A549 (cell line): ENCODE measurements around the gene APBA1.

Experiments
- CEBPB ChIP-seq, 2 experiments: fragments of >200 bp in 1 of 2; sonication (Bioruptor Twin) in 1 of 2; formaldehyde crosslinking in 1 of 2; IDR thresholded peaks; 2 replicates each; pipeline ENCODE4 v1.6.1; 2012 to 2016
- KDM1A ChIP-seq: fragments of 200-600 bp; sonication (generic); IDR thresholded peaks from 2 replicates; pipeline ENCODE4 v1.6.1; 2016; ENCODE audit warnings: low read depth, mild to moderate bottlenecking
- POLR2A ChIP-seq: IDR thresholded peaks from 2 replicates; pipeline ENCODE4 v1.6.1; 2012; ENCODE audit warnings: mild to moderate bottlenecking, low read length
- RAD21 ChIP-seq, 2 experiments: fragments of >200 bp in 1 of 2; sonication (Bioruptor Twin) in 1 of 2; formaldehyde crosslinking in 1 of 2; IDR thresholded peaks in 1 of 2; conservative IDR thresholded peaks in 1 of 2; 2 replicates in 1 of 2; 3 replicates in 1 of 2; pipeline ENCODE4 v1.6.1; 2012 to 2018; ENCODE audit warnings: inconsistent platforms in 1 of 2
- TF ChIP-seq, protein P1 (sequence below): fragments of >200 bp; sonication (Bioruptor Twin); formaldehyde crosslinking; IDR thresholded peaks from 3 replicates; pipeline ENCODE4 v1.5.1; 2016

DNA sequence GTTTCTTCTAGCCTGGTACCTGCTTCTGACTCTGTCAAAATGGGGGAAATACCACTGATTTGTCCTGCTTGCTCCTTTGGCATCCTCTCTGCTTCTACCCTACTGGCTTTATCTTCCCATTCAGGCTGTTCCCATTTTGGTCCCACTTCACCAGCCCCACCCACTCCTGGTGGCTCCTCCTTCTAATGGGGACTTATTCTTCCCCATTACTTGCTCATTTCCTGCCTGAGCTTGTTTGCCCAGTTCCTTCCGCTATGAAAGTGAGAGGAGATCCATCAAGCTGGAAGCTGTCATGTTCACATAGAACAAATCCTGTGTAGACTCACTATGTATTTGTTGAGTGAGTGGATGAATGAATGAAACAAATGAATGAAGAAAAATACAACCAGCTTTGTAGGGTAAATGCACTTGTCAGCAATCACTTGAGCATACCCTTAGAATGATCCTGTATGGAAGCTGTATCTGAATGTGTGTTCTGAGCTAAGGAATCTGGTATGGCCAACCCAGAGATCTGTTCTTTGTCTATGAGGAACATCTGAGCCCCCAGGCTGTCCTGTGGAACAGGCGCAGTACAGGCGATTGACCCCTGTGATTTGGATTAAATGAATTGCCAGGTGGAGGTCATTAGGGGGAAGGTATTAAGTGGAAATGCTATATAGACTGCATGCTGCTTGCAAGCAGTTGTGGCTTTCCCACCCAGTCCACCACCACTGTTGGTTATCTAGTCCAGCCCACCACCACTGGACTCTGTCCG is 89.5 kb downstream of the APBA1 start:
- no peak for TF ChIP-seq KDM1A
- TF ChIP-seq, protein P1, sequence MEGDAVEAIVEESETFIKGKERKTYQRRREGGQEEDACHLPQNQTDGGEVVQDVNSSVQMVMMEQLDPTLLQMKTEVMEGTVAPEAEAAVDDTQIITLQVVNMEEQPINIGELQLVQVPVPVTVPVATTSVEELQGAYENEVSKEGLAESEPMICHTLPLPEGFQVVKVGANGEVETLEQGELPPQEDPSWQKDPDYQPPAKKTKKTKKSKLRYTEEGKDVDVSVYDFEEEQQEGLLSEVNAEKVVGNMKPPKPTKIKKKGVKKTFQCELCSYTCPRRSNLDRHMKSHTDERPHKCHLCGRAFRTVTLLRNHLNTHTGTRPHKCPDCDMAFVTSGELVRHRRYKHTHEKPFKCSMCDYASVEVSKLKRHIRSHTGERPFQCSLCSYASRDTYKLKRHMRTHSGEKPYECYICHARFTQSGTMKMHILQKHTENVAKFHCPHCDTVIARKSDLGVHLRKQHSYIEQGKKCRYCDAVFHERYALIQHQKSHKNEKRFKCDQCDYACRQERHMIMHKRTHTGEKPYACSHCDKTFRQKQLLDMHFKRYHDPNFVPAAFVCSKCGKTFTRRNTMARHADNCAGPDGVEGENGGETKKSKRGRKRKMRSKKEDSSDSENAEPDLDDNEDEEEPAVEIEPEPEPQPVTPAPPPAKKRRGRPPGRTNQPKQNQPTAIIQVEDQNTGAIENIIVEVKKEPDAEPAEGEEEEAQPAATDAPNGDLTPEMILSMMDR = no peak
- TF ChIP-seq RAD21 (conservative IDR thresholded peaks at IDR 0.05 in 1 of 2, IDR thresholded peaks at IDR 0.05 in 1 of 2) = no peak
- no peak for TF ChIP-seq CEBPB (IDR thresholded peaks at IDR 0.05)
- TF ChIP-seq POLR2A = no peak
